GM19395 (cell line): ENCODE data around the gene DCAF5.
"Not testable (repeated sequence)": the region's sequence is repeated elsewhere in the genome, so short reads cannot be mapped to it uniquely, and the experiment has no call there.

Experiments used
- ATAC-seq: cut with Tn5 transposase; IDR thresholded peaks from one replicate; pipeline ENCODE4 v1.9.1; 2021; ENCODE audit warnings: mild to moderate bottlenecking, moderate library complexity; ENCODE audit not compliant: unreplicated experiment

Gene DCAF5

GRCh38 chr14:69097974-69098373, 54.9 kb downstream of the DCAF5 start:
- ATAC-seq: no peak

DNA sequence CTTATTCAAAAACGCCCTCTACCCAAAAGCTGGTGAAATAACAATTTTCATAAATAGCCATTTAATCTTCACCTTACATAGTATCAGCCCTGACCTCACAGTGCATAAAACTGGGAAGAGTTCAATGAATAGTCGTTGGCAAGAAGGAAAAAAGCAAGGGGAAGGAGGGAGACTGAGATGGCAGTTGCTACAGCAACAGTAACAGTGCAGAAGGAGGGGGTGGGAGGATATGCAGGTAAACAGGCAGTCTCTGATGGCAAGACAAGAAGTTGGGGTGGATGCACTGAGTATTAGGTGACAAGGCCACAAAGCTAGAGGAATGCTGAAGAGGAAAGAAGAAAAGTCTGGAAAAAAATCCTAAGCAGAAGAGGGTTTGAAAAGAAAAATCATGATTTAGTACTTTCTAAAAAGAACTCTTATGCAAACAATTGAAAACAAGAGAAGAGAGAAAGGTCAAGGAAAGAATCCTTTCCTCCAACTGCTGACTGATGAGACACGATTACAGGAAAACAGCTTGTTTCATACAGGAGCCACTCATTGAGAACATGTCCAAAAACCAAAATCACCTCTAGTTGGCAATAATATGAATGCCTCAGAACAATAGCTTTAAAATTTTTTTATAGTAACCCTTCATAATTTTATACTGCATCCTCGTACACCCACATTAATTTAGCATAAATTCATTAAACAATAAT, 56.0 kb downstream of the DCAF5 start:
- no peak for ATAC-seq

- ATAC-seq: no peak
Measured at GRCh38 chr14:69096246-69096645, 56.7 kb downstream of the DCAF5 start.

- no peak for ATAC-seq
Measured at GRCh38 chr14:69094481-69094880, 58.4 kb downstream of the DCAF5 start.

DNA sequence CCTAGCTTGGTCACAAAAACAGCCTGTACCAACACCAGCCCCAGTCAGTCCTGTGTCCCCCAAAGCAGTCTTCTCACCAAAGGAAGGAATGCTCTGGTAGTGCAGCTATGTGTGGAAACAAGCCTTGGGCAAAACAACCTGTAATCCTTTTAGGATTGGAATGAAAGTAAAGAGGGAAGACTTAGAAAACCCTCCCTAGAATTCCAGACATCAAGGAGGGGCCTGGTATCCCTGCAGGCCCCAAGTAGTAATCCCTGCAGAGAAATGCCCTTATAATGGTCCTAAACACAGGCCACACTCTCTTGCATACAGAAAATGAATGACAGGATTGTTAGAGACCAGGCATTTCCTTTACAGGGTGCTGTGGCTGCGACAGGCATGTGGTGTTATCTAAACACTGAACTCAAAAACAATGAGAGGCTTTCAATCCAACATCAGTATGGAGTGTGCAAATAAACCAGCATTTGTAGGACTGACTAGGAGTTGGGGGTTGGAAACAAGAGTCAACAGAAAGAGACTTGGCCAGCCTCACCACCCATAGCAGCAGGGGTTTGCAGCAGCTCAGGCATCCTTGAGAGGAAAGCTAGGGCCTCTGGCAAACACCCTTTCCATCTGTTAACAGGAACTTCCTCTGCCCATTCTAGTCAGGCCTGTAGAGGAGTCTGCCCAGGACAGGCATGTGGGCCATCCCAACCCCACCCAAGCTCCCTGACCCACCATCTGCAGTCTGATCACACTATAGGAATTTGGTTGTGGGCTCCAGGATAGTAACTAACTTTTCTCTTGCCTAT, 59.1 kb downstream of the DCAF5 start:
- no peak for ATAC-seq

GRCh38 chr14:69092840-69093422, 60.0 kb downstream of the DCAF5 start:
- no peak for ATAC-seq

- ATAC-seq: no peak
Measured at GRCh38 chr14:69091695-69092094, 61.2 kb downstream of the DCAF5 start.

DNA sequence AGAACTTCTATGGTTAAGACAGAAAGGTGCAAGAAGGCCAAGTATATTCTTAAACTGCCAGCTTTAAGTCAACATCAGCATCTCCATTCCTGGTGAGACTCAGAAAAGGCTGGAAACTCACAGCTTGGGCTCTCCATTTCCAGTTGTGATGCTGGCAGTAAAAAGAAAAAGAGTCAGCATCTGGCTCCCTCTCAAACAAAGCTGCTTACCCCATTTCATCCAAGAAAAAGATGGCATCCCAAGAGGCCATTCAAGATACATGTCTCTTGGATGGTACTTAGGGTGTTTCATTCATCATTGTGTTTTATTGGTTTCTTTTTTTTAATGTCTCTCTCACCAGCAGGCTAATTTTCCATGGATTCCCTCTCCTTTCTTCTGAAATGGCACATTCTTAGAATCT, 61.9 kb downstream of the DCAF5 start:
- no peak for ATAC-seq

- ATAC-seq: no peak
Measured at GRCh38 chr14:69090187-69090789, 62.6 kb downstream of the DCAF5 start.

DNA sequence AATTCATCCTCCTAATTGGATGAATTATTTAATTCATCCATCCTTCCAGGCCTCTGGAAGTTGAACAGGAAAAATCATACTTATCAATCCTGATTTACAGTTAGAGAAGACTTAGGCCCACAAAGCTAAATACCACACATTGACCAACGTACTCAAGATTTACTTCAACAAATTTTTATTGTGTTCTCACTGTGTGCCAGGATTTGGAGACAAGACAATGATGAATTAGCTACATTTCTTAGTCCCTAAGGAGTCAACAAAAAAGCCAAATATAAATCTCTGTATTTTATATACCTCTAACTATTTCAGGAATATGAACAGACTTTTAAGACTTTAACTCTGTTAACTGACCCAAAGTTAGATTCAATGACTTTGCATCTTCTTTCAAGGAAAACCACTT, 63.9 kb downstream of the DCAF5 start:
- ATAC-seq: no peak

DNA sequence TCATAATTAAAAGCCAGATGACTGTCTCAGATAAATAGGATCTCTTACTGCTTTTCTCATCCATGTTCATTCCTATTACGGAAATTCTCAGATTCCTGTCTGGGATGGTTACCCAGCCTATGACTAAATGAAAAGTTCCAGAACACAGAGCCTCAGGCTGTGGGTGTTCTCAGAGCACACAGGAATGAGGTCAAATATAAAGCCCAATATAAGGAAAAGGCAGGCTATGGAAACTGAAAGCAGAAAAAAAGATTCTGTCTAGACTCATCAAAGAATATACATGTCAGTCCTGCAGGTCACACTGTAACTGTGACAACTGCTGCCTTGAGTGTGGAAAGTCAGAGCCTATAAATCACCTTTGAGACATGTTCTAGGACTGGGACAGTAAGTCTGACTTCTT, 64.3 kb downstream of the DCAF5 start:
- ATAC-seq: no peak

DNA sequence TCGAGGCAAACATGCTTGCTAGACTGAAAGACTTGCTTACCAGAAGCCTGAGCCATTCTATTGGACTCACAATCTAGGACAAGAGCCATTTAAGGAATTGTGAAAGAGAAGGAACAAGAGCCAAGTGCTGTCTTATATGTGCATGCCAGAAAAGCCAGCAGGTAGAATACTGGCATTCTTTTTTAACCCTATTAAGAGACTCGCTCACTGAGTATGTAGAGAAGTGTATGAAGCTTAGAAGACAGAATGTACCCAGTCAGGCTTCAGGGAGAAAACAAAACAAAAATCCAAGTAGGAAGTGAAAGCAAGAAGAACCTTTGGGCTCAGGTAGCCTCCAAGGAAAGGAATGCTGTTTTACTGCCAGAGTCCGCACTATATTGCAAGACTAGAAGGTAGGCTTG, 65.9 kb downstream of the DCAF5 start:
- ATAC-seq: no peak

DNA sequence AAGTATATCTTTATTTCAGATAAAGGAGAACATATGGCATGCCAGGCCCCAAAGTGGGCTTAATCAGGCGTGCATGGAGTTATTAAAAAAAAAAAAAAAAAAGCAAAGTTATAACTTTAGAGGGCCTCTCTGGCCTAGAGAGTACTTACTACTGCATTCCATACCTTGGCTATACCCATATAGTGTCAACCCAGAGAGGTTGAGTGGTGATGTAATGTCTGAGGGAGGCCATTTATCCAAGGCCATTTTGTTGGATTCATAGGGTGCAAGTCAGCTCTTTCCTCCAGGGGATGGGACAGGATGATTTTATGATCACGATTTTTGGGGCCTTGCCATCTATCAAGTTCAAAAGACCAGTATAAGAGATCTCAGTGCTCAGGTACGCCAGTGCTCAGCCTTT, 66.4 kb downstream of the DCAF5 start:
- no peak for ATAC-seq

DNA sequence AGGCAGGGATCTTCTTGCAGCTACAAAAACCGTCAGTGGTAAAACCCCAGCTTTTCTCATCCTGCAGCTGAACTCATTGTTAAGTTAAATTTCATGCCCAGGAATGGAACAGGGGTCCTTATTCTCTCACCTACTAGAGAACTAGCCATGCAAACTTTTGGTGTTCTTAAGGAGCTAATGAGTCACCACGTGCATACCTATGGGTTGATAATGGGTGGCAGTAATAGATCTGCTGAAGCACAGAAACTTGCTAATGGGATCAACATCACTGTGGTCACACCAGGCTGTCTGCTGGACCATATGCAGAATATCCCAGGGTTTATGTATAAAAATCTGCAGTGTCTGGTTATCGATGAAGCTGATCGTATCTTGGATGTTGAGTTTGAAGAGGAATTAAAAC, 68.9 kb downstream of the DCAF5 start:
- no peak for ATAC-seq

DNA sequence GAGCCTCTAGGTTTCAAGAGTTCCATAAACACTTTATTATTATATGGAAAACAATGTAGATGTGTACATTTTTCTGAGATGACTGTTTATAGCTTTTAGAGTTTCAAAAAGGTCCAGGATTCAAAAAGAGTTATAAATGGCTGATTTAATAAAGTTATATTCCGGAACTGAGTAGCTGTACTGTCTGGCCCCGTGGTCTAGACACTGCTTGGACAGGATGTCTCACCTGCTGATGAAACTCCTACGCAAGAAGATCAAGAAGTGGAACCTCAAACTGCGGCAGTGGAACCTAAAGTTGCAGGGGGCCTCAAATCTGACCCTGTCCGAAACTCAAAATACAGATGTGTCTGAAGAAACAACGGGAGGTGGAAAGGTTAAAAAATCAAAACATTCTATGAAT, 69.7 kb downstream of the DCAF5 start:
- no peak for ATAC-seq

GRCh38 chr14:69081271-69081670, 71.6 kb downstream of the DCAF5 start:
- ATAC-seq: no peak

- no peak for ATAC-seq
Measured at GRCh38 chr14:69079747-69080146, 73.2 kb downstream of the DCAF5 start.

- no peak for ATAC-seq
Measured at GRCh38 chr14:69079188-69079742, 73.7 kb downstream of the DCAF5 start.

DNA sequence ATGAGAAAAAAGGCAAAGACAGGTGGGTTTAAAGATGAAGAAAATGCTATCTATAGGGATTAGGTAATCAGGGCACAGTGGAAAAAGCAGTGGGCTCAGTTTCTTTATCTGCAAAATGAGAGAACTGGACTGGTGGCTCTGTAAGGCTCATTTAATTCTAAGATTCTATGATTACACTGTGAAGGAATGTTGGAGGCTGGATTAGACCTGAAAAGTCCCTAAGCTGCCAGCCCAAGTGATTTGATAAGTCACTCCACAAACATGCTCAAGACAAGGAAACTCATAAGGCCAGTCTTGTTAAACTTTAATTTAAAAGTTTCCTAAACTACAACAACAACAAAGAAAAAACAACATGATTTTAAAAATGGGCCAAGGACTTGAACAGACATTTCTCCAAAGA, 75.1 kb downstream of the DCAF5 start:
- ATAC-seq: no peak

GRCh38 chr14:69077185-69077584, 75.7 kb downstream of the DCAF5 start:
- ATAC-seq: not testable (repeated sequence)

- ATAC-seq: no peak
Measured at GRCh38 chr14:69076341-69076740, 76.6 kb downstream of the DCAF5 start.
